ENCODE measurements around the gene IL36B. TPM values are rescaled to one million over a fixed set of nuclear protein-coding genes. Genes with fewer than 3 reads are reported as not detected.
"Not testable (repeated sequence)": the region's sequence is repeated elsewhere in the genome, so short reads cannot be mapped to it uniquely, and the experiment has no call there.

IL36B gene
- 10 to 100 TPM in 1 of 4 donors, 1 to 10 TPM in 3; 2.3 to 11.9 (median 7.6) TPM for total RNA-seq

- intact Hi-C loops (cut with DNase I; ENCODE audit: low total_unique reads) = no loop called here
- TF ChIP-seq POLR2A (IDR thresholded peaks at IDR 0.05) (no peak), CTCF (IDR thresholded peaks at IDR 0.05) (no peak)
- no peak within 1 kb of the TSS for H3K4me3 ChIP-seq (ENCODE audit: low read depth, poor library complexity, severe bottlenecking)
- 75% methylated on average over 6 of the region's 6 CpGs for WGBS, 2 donors
- DNase-seq (ENCODE audit: low spot score in 2 of 2) = no peak
These were observed at the start of gene IL36B for GRCh38 chr2:113052396-113052917. TSS of gene IL36B (minus strand) at chr2:113052867.

GRCh38 chr2:113102133-113102532, 49.5 kb upstream of the IL36B start:
- no peak for DNase-seq (ENCODE audit: low spot score in 2 of 2)
- no peak for TF ChIP-seq CTCF (IDR thresholded peaks at IDR 0.05)
- no peak for TF ChIP-seq POLR2A (IDR thresholded peaks at IDR 0.05)
- intact Hi-C loops (cut with DNase I; ENCODE audit: low total_unique reads) = no loop called here
- 76 to 95% methylated on average over 2 of the region's 2 CpGs for WGBS, 2 donors
- no peak overlapping the region for H3K4me3 ChIP-seq (ENCODE audit: low read depth, poor library complexity, severe bottlenecking)

GRCh38 chr2:113098532-113098931, 45.9 kb upstream of the IL36B start:
- no peak for TF ChIP-seq CTCF (IDR thresholded peaks at IDR 0.05)
- TF ChIP-seq POLR2A (IDR thresholded peaks at IDR 0.05) = no peak
- intact Hi-C loops (cut with DNase I; ENCODE audit: low total_unique reads) = no loop called here
- no peak for DNase-seq (ENCODE audit: low spot score in 2 of 2)
- H3K4me3 ChIP-seq (ENCODE audit: low read depth, poor library complexity, severe bottlenecking) = no peak overlapping the region
- WGBS, 2 donors = 88 to 92% methylated on average over 5 to 6 of the region's 6 CpGs

- intact Hi-C loops (cut with DNase I; ENCODE audit: low total_unique reads) = no loop called here
- H3K4me3 ChIP-seq (ENCODE audit: low read depth, poor library complexity, severe bottlenecking) = no peak overlapping the region
- TF ChIP-seq CTCF (IDR thresholded peaks at IDR 0.05) (no peak), POLR2A (IDR thresholded peaks at IDR 0.05) (no peak)
- no peak for DNase-seq (ENCODE audit: low spot score in 2 of 2)
- 92 to 93% methylated on average over 4 of the region's 4 CpGs for WGBS, 2 donors
These were observed 45.4 kb upstream of the IL36B start for GRCh38 chr2:113098041-113098440.

- intact Hi-C loops (cut with DNase I; ENCODE audit: low total_unique reads); DNase-seq (ENCODE audit: low spot score in 2 of 2); H3K4me3 ChIP-seq (ENCODE audit: low read depth, poor library complexity, severe bottlenecking): not testable (repeated sequence)
- WGBS, 2 donors = 48 to 90% methylated on average over 2 of the region's 2 CpGs
These were observed 44.4 kb upstream of the IL36B start for GRCh38 chr2:113096842-113097618.

GRCh38 chr2:113096306-113096705, 43.6 kb upstream of the IL36B start:
- intact Hi-C loops (cut with DNase I; ENCODE audit: low total_unique reads); DNase-seq (ENCODE audit: low spot score in 2 of 2); H3K4me3 ChIP-seq (ENCODE audit: low read depth, poor library complexity, severe bottlenecking): not testable (repeated sequence)
- whole genome bisulfite sequencing, 2 donors = 88 to 94% methylated on average over 14 of the region's 14 CpGs

- 46 to 55% methylated on average over 2 of the region's 2 CpGs for WGBS, 2 donors
- TF ChIP-seq CTCF (IDR thresholded peaks at IDR 0.05) (no peak), POLR2A (IDR thresholded peaks at IDR 0.05) (no peak)
- no peak overlapping the region for H3K4me3 ChIP-seq (ENCODE audit: low read depth, poor library complexity, severe bottlenecking)
- intact Hi-C loops (cut with DNase I; ENCODE audit: low total_unique reads) = no loop called here
- no peak for DNase-seq (ENCODE audit: low spot score in 2 of 2)
These were observed 40.9 kb upstream of the IL36B start for GRCh38 chr2:113093613-113093977.
